Mucosa of gallbladder (tissue), 1 donor: ENCODE results near the gene TTC32. TPM values are rescaled to one million over a fixed set of nuclear protein-coding genes. Genes with fewer than 3 reads are reported as not detected.

ENCODE experiments used
- DNase-seq: peaks from one replicate; pipeline ENCODE4 v3.0.0-alpha.2; 2020; ENCODE audit warnings: low spot score
- total RNA-seq: library from RNA; stranded (reverse); gene quantifications from one replicate; pipeline ENCODE4 v1.2.1, GENCODE V29; 2021
- donor health status: DM: no; HTN: no; CAD: no.

TTC32 gene
- total RNA-seq, 1 donor from 2014 or later: 6.8 TPM

GRCh38 chr2:19850056-19851050 lies 51.4 kb downstream of the TTC32 start:
- no peak for DNase-seq

GRCh38 chr2:19848952-19849351 lies 52.8 kb downstream of the TTC32 start:
- DNase-seq: no peak

GRCh38 chr2:19848029-19848750 lies 53.6 kb downstream of the TTC32 start:
- DNase-seq: no peak

GRCh38 chr2:19847486-19847885 lies 54.3 kb downstream of the TTC32 start:
- DNase-seq: no peak

Other genes starting within 250 kb of the TTC32 start
- gene WDR35, start 88.1 kb upstream of the TTC32 start, total RNA-seq: 10.7 TPM
- 0.89 TPM for gene MATN3, start 110.7 kb upstream of the TTC32 start, total RNA-seq
- 274 TPM for gene LAPTM4A, start 149.6 kb upstream of the TTC32 start, total RNA-seq